Stimulated activated memory B cell treated with anti-CD40 and anti-IgM and Interleukin-4, amounts not matched to agents 10 μg/mL and 1 μg/mL and 100 μg/mL, for 72 hours (primary cell): ENCODE data around the gene SPARC.

Experiments
- ATAC-seq: fragments of 150-1000 bp; cut with Tn5 transposase; 2 replicates; pipeline ENCODE4 v1.10.0; 2021
- H3K27ac Mint-ChIP-seq: one replicate; pipeline ENCODE4 v1.8.0; 2022; ENCODE audit warnings: mild to moderate bottlenecking, mixed read lengths
- H3K27me3 Mint-ChIP-seq: one replicate; pipeline ENCODE4 v1.8.0; 2022; ENCODE audit warnings: mixed read lengths
- H3K36me3 Mint-ChIP-seq: one replicate; pipeline ENCODE4 v1.8.0; 2022; ENCODE audit warnings: mixed read lengths
- H3K4me1 Mint-ChIP-seq: one replicate; pipeline ENCODE4 v1.8.0; 2022; ENCODE audit warnings: mixed read lengths
- H3K4me3 Mint-ChIP-seq: one replicate; pipeline ENCODE4 v1.8.0; 2022; ENCODE audit warnings: mild to moderate bottlenecking, moderate library complexity, mixed read lengths
- H3K9me3 Mint-ChIP-seq: one replicate; pipeline ENCODE4 v1.8.0; 2022; ENCODE audit warnings: mixed read lengths

The SPARC gene

DNA sequence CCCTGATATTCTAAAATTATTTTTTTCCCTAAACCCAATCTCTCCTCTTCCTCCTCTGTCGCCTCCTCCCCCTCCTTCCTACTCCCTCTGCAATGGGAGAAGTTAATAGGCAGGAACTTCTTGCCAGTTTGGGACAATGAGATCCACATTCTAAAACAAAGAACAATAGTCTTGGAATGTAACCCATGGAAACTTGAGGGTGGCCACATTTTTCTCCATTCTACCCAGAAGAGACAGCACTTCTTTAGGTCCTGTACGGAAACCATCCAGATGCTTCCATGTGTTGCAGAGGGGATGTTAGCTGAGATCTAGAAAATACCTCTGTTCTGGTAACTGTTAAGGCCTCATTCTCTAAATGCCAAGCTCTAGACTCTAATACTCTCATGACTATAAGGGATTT lies 10.0 kb downstream of the SPARC start:
- no peaks in the 10 kb centered on the region for H3K36me3 Mint-ChIP-seq
- no peak overlapping the region for H3K27ac Mint-ChIP-seq
- no peaks in the 10 kb centered on the region for H3K9me3 Mint-ChIP-seq
- H3K27me3 Mint-ChIP-seq, result no peaks in the 10 kb centered on the region
- H3K4me1 Mint-ChIP-seq, result no peaks in the 10 kb centered on the region
- no peak for ATAC-seq
- no peak overlapping the region for H3K4me3 Mint-ChIP-seq

DNA sequence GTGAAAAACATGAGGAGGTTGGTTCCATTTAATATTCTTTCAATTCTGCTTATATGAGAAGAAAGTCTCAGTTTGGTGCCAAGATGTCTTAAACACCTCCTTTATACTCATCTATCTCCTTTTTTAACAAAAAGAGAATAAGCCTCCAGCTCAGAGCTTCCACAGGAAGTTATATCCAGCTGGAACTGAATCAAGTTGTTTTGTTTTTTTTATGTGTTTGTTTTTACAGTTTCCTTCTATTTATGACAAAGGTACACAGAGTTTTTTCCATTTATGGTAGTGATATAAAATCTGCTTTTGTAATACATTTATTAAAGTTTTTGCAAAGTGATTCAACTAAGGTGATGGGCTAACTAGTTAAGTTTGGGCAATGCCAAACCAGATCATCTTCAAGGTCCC lies 10.4 kb downstream of the SPARC start:
- H3K27me3 Mint-ChIP-seq, result no peaks in the 10 kb centered on the region
- no peak overlapping the region for H3K4me3 Mint-ChIP-seq
- no peak for ATAC-seq
- no peak overlapping the region for H3K27ac Mint-ChIP-seq
- H3K9me3 Mint-ChIP-seq, result no peaks in the 10 kb centered on the region
- no peaks in the 10 kb centered on the region for H3K4me1 Mint-ChIP-seq
- no peaks in the 10 kb centered on the region for H3K36me3 Mint-ChIP-seq

DNA sequence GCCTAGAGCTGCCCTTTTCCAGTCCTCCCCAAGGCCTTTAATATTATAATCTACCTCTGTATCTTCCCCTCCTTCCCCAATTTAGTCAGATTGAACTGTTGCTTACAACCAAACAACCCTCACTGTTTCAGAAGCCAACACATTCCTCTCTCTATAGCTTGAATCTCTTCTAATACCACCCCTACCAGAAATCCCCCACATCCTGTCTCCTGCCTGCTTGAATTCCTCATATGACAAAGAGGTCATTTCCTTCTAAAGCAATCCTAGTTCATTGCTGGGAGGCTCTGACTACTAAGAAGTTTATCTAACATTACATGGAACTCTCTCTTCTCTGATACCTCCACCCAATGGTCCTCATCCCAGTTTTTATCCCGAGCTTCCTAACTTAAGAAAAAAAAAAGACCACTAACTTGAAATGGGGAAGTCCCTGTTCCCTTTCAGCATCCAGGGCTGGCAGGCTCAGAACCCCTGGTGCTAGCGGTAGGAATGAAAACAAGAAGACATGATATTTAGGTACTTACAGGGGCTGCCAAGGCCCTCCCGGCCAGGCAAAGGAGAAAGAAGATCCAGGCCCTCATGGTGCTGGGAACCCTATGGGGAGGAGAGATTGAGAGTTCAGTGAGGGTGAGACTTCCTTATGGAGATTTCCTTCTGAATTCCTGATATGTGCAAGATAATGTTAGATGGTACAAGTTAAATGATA lies 11.0 kb downstream of the SPARC start:
- Mint-ChIP-seq H3K27ac (no peak overlapping the region), H3K36me3 (no peaks in the 10 kb centered on the region), H3K4me1 (no peaks in the 10 kb centered on the region), H3K9me3 (no peaks in the 10 kb centered on the region), H3K27me3 (no peaks in the 10 kb centered on the region), H3K4me3 (no peak overlapping the region)
- no peak for ATAC-seq

DNA sequence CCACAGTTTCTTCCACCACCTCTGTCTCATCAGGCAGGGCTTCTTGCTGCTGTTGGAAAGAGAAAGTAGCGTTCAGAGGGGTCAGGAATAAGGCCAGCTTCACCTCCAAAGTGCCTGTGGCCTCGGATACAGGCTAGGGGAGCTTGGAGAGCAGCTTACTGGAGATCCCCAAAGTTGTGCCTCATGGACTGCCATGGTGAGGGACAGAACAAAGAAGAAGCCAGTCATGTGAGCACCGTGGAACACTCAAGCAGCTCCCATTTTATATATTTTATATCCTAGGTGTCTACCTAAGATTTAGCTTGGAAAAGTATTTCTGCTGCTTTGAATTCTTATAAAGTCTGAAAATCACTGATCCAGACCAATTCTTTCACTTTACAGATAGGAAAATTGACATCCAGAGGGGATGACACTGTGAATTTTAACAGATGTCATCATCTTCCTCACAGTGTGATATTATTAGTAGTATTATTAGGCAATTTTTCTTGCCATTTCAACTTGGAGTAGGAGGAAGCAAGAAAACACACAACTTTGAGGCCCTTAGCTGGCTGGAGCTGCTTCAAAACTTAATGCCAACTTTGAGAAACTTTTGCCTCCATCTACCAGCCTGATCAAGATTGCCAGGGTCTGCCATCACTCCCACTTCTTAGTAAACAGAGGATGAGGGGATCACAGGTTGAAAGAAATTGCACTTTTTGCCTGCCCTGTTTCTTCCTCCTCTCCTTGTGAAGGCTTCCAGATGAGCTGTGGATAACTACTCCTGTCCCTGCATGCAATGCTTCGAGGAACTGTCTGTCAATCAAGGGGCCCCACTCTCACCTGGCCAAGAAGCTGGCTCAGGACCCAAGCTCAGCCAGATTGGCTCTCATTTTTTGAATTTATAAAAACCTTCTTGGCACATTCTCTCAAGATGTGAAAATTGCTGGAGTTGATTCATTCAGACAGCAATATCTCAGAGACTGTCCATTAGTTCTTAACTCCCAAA lies 11.8 kb downstream of the SPARC start:
- Mint-ChIP-seq H3K27me3 (no peaks in the 10 kb centered on the region), H3K4me1 (no peaks in the 10 kb centered on the region), H3K9me3 (no peaks in the 10 kb centered on the region), H3K4me3 (no peak overlapping the region), H3K27ac (no peak overlapping the region), H3K36me3 (no peaks in the 10 kb centered on the region)
- no peak for ATAC-seq

DNA sequence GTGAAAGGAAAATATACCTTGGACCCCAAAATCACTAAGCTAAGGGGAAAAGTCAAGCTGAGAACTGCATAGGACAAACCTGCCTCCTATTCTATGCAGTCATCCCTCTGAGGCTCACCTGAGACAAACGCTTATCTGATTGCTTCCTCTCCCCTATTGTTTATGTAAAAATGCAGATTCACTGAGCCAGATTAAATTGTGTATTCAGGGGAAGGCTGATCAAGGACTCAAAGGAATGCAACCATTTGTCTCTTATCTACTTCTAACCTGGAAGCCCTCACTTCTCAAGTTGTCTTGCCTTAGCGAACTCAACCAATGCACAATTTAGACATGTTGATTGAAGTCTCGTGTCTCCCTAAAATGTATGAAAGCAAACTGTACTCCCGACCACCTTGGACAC lies 13.3 kb downstream of the SPARC start:
- H3K9me3 Mint-ChIP-seq, result no peaks in the 10 kb centered on the region
- H3K4me1 Mint-ChIP-seq, result no peaks in the 10 kb centered on the region
- no peak for ATAC-seq
- H3K36me3 Mint-ChIP-seq, result no peaks in the 10 kb centered on the region
- H3K27me3 Mint-ChIP-seq, result no peaks in the 10 kb centered on the region
- H3K27ac Mint-ChIP-seq, result no peak overlapping the region
- H3K4me3 Mint-ChIP-seq, result no peak overlapping the region

DNA sequence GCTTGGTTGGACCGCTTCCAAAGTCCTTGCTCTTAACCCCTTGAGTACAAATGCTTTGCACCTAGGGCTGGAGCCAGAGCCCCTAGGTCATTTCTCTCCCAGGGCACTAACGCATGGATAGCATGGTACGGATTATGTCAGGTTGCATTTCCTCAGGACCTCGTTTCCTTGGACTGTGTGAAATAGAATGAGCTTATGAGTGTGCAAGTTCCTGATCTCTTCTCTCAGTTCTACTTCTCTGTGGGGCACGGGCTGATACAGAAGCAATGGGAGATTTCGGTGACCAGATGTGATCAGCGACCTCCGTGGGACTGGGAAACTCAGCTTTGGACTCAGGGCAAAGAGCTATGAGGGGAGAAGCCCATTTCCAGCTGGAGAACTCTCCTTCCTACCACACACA lies 14.2 kb downstream of the SPARC start:
- Mint-ChIP-seq H3K4me3 (no peak overlapping the region), H3K36me3 (no peaks in the 10 kb centered on the region), H3K27ac (no peak overlapping the region), H3K27me3 (no peaks in the 10 kb centered on the region), H3K9me3 (no peaks in the 10 kb centered on the region), H3K4me1 (no peaks in the 10 kb centered on the region)
- no peak for ATAC-seq

DNA sequence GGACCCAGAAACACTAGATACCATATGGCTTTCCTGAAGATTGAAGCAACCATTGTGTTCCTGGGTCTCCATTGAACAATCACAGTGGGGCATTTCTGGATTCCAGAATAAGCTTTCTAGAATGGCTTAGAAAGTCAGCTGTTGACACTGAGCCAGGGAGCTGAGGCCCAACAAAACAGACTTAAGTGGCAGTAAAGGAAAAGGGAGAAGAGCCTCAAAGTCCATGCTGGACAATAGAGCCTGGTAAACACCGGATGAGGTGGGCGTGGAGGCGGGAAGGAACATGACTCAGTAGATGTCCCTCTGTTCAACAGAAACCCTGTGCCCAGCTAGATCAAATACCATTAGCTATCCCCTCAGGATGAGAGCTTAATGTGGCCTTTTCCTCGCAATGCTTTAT lies 14.8 kb downstream of the SPARC start:
- no peaks in the 10 kb centered on the region for H3K36me3 Mint-ChIP-seq
- H3K27ac Mint-ChIP-seq, result no peak overlapping the region
- no peak overlapping the region for H3K4me3 Mint-ChIP-seq
- ATAC-seq, result no peak
- H3K27me3 Mint-ChIP-seq, result no peaks in the 10 kb centered on the region
- H3K4me1 Mint-ChIP-seq, result no peaks in the 10 kb centered on the region
- no peaks in the 10 kb centered on the region for H3K9me3 Mint-ChIP-seq

DNA sequence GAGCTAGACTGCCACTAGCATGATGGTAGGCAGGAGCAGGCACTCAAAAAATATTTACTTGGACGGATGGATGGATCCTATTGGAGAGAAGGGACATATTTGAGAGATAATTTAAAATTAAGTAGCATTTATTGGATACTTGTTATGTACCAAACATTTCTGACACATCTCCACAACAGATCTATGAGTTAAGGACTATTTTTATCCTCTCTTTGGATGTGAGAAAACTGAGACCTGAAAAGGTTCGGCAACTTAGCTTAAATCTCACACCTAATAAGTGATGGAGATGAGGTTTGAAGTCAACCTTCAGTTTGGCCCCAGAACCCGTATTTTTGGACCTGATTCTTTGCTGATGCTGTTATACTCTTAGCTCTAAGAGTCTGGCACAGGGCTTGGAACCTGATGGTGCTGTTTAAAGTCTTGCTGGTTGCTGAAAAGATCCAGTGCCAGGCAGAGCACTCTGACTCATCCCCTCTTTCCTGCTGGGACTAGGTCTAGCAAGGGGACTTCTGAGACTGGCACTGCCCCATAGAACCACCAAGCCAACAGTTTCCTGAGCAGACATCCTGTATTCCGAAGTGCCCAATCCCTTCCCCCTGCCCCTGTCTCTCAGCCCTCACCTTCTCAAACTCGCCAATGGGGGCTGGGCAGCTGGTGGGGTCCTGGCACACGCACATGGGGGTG lies 15.6 kb downstream of the SPARC start:
- H3K9me3 Mint-ChIP-seq, result no peaks in the 10 kb centered on the region
- no peaks in the 10 kb centered on the region for H3K36me3 Mint-ChIP-seq
- H3K27me3 Mint-ChIP-seq, result no peaks in the 10 kb centered on the region
- no peak overlapping the region for H3K27ac Mint-ChIP-seq
- no peak overlapping the region for H3K4me3 Mint-ChIP-seq
- H3K4me1 Mint-ChIP-seq, result no peaks in the 10 kb centered on the region
- ATAC-seq, result no peak

DNA sequence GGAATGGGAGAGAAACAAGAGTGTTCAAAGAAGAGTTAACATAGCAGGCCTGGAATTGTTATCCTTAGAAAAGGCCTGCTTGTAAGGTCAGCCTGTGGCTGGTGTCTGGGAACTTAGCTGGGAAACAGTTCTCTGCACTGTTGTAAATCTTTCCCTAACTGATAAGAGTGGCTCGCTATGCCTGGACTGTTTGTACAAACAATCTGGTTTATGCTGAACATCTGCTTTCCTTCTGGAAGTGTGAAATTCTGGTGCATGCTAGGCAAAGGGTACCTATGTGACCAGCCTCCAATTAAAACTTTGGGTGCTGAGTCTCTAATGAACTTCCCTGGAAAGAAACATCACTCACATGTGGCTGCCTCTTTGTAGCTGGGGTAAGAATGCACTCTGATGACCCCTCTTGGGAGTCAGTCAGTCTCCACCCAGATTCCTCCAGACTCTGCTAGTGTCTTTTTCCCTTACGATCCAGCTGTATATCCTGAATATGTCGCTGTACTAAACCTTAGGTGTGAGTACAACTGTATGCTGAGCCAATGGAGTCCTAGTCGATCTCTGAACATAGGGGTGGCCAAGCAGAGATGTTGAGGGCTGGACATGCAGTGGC lies 16.5 kb downstream of the SPARC start:
- ATAC-seq, result no peak
- H3K27ac Mint-ChIP-seq, result no peak overlapping the region
- H3K4me1 Mint-ChIP-seq, result no peaks in the 10 kb centered on the region
- H3K36me3 Mint-ChIP-seq, result no peaks in the 10 kb centered on the region
- no peaks in the 10 kb centered on the region for H3K9me3 Mint-ChIP-seq
- H3K4me3 Mint-ChIP-seq, result no peak overlapping the region
- no peaks in the 10 kb centered on the region for H3K27me3 Mint-ChIP-seq

DNA sequence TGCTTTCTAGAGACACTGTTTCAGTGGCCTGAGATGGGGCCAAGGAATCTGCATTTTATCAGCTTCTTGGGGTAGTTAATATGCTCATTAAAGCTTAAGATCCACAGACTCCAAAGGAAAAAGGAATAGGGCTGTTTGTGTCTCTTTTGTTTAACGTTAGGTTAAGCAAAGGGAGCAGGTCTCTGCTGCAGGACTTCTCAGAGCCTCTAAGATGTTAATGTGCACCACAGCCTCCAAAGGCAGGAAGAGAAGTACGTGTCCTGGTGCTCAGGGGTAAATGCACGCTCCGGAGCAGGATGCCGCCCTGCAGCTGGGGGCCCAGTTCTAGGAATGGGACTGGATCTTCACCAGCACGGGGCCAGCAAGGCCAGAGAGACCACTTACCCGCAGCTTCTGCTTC lies 19.6 kb downstream of the SPARC start:
- H3K27ac Mint-ChIP-seq, result no peak overlapping the region
- H3K9me3 Mint-ChIP-seq, result no peaks in the 10 kb centered on the region
- H3K4me1 Mint-ChIP-seq, result peaks cover 21% of the 10 kb centered on the region
- no peak for ATAC-seq
- H3K36me3 Mint-ChIP-seq, result no peaks in the 10 kb centered on the region
- H3K4me3 Mint-ChIP-seq, result no peak overlapping the region
- H3K27me3 Mint-ChIP-seq, result no peaks in the 10 kb centered on the region

DNA sequence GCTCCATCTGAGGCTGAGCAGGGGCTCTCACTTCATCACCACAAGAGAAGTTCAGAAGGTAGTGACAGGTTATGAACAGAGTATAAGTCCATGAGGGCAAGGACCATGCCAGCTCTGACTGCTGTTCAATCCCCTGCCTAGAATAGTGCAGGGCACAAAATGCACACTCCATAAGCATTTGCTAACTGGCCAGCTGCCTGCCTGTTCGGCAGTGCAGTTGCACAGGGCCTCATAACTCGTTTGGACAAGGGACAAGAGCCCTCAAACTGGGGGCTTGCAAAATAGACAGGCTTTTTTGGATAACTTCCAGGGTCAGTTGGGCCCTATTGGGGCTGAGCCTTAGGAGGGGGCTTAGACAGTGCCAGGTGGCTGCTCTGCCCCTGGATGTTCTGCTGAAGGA lies 21.1 kb downstream of the SPARC start:
- Mint-ChIP-seq H3K36me3 (no peaks in the 10 kb centered on the region), H3K4me3 (no peak overlapping the region), H3K27ac (no peak overlapping the region), H3K27me3 (no peaks in the 10 kb centered on the region), H3K9me3 (no peaks in the 10 kb centered on the region), H3K4me1 (peaks cover 24% of the 10 kb centered on the region)
- ATAC-seq, result no peak

DNA sequence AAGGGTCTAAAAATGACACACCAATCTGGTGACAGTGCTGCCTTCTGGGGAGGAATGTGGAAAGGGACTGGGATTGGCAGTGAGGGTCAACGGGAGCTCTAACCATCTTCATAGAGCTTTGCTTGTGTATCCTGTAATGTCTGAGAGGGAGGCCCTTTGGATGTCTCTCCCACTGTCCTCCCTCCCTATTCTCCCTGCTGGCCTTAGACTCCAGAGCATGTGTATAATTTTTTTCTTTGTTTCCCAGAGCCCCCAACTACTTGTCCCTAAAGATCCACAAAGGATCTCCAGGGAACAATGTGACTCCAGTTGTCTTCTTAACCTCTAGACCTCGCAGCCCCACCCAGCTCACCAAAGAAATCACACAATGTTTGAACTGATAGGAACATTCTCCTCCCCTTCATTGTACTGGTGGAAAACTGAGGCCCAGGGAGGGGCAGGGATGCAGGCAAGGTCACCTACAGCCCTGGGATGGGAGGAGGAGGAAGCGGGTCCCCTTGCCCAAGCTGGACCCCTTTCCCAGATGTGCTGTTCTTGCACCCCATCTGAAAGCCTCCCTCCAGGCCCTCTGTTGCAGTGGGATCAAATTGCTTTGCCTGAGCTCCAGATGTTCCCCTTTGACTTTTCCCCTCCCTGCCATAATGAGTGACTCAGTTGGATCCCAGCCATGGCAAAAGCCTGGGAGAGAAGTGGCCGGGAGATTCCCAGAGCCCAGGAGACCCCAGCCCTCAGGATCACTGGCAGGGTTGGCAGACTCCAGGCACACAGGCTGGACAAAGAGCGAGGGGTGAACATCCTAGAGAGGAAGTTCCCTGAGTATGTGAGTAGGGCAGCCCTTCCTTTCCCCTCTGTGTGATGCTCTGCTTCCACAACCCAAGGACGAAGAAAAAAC lies 21.8 kb downstream of the SPARC start:
- Mint-ChIP-seq H3K9me3 (no peaks in the 10 kb centered on the region), H3K27me3 (no peaks in the 10 kb centered on the region), H3K36me3 (no peaks in the 10 kb centered on the region), H3K4me1 (peaks cover 24% of the 10 kb centered on the region), H3K4me3 (no peak overlapping the region), H3K27ac (no peak overlapping the region)
- no peak for ATAC-seq

DNA sequence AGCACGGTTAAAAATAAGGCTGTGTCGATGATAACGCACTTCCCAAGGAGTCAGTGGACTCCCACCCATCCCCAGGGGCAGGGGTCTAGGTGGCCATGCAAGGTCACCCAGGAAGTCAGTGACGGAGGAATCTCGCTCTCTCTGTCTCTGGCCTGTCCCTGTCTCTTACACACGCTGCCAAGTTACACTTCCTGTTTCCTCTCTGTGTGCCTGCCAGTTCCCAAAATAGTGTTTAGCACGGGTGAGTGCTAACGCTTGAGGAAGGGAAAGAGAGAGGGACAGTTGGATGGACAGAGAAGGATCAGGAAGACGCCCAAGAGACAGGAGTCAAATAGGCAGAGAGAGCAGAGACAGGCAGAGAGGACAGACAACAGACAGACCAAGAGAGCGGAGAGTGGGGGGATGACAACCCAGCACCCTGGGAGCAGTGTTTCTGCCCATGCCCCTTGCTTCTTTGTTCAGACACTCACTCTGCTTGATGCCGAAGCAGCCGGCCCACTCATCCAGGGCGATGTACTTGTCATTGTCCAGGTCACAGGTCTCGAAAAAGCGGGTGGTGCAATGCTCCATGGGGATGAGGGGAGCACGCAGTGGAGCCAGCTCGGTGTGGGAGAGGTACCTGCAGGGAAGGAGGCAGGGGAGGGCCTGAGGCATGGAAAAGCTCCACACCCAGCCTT lies 23.0 kb downstream of the SPARC start:
- Mint-ChIP-seq H3K36me3 (no peaks in the 10 kb centered on the region), H3K4me3 (peak overlapping the region; percentile 7), H3K9me3 (no peaks in the 10 kb centered on the region), H3K27me3 (no peaks in the 10 kb centered on the region), H3K4me1 (peaks cover 30% of the 10 kb centered on the region), H3K27ac (peak overlapping the region; percentile 65)
- peak; percentile 50 for ATAC-seq

DNA sequence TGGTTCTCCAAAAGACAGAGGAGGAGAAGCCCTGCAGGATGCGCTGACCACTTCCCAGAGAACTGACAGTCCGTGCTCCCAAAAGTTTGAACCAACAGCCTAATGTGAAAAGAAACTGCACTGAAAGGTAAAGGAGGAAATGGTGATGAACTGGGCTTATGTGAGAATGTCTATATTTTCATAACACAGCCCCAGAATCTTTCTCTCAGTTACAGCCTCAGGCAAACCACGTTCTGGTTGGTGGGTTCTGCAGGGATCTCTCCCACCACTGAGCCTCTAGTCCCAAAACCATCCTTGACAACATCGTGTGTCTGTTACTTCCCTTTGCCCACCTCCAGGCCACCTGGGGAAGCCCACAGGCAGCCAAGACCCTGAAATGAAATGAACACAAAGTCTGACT lies 23.9 kb downstream of the SPARC start:
- Mint-ChIP-seq H3K27me3 (no peaks in the 10 kb centered on the region), H3K27ac (peak overlapping the region; percentile 65), H3K36me3 (no peaks in the 10 kb centered on the region), H3K4me1 (peaks cover 30% of the 10 kb centered on the region), H3K4me3 (no peak overlapping the region), H3K9me3 (no peaks in the 10 kb centered on the region)
- ATAC-seq, result no peak
